IPS-15b (cell line): ENCODE data around the gene VEPH1.

Source experiments
- H3K27me3 ChIP-seq: one replicate; pipeline ENCODE4 v1.6.1; 2013; ENCODE audit warnings: low read length; ENCODE audit not compliant: control insufficient read depth, insufficient read depth
- H3K36me3 ChIP-seq: one replicate; pipeline ENCODE4 v1.6.1; 2013; ENCODE audit warnings: low read length; ENCODE audit not compliant: control insufficient read depth, insufficient read depth
- H3K4me1 ChIP-seq: one replicate; pipeline ENCODE4 v1.6.1; 2013; ENCODE audit warnings: mild to moderate bottlenecking, low read length; ENCODE audit not compliant: control insufficient read depth, insufficient read depth
- H3K4me3 ChIP-seq: one replicate; pipeline ENCODE4 v1.5.1; 2013; ENCODE audit warnings: low read depth, low read length
- H3K9ac ChIP-seq: one replicate; pipeline ENCODE4 v1.6.1; 2013; ENCODE audit warnings: low read depth, mild to moderate bottlenecking, low read length
- H3K9me3 ChIP-seq: one replicate; pipeline ENCODE4 v1.6.1; 2013; ENCODE audit warnings: mild to moderate bottlenecking, low read length; ENCODE audit not compliant: control insufficient read depth, insufficient read depth

The VEPH1 gene

GRCh38 chr3:157494581-157495281 is 8.5 kb downstream of the VEPH1 start:
- Histone ChIP-seq H3K4me3 (no peak overlapping the region), H3K9me3 (no peaks in the 10 kb centered on the region), H3K36me3 (no peaks in the 10 kb centered on the region), H3K27me3 (peaks cover 12% of the 10 kb centered on the region), H3K4me1 (peaks cover 3% of the 10 kb centered on the region), H3K9ac (no peak overlapping the region)

DNA sequence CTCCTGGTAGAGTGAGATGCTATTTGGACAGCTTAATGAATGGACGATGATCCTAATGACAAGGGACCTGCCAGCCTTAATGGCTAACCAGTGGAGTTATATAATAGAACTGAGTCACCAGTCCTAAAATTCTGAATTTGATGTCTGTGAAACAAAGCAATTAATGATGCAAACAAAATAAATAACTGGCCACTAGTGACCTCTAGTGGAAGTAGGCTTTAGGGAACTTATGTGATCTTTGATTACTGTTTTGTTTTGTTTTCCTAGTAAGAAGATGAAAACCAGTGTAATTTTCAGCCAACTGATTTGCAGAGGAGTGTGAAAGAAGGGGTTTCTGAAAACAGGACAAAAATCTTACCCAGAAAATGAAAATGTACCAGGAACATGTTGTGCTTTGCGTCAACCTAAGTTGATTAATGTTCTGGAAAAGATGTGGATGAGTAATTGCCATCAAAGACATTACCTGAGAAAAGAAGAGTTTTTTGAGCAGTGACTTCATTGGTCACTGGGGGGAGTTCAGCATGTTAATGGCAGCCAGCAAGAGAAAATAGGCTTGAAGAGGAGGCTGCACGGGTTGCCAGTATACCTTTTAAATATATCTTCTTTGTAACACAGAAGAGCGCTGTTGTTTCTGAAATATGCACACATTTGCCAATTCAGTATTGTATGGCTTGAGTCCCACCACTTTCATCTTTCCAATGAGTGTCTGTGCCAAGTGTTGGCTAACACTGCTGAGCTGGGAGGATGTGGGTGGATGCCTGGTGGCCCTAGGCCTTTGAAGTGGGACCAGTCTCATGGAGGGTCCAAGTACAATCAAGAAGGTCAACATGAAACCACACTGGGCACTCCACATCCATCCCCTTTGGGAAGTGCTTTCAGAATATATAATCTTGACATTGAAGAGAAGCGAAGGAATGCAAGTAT is 9.3 kb downstream of the VEPH1 start:
- no peaks in the 10 kb centered on the region for H3K36me3 ChIP-seq
- no peak overlapping the region for H3K4me3 ChIP-seq
- H3K27me3 ChIP-seq: peaks cover 12% of the 10 kb centered on the region
- no peak overlapping the region for H3K9ac ChIP-seq
- H3K4me1 ChIP-seq: peaks cover 2% of the 10 kb centered on the region
- H3K9me3 ChIP-seq: no peaks in the 10 kb centered on the region

- H3K4me1 ChIP-seq: no peaks in the 10 kb centered on the region
- no peaks in the 10 kb centered on the region for H3K9me3 ChIP-seq
- H3K36me3 ChIP-seq: no peaks in the 10 kb centered on the region
- H3K9ac ChIP-seq: no peak overlapping the region
- H3K4me3 ChIP-seq: no peak overlapping the region
- H3K27me3 ChIP-seq: no peaks in the 10 kb centered on the region
These were observed 12.1 kb downstream of the VEPH1 start for GRCh38 chr3:157491136-157491535.

DNA sequence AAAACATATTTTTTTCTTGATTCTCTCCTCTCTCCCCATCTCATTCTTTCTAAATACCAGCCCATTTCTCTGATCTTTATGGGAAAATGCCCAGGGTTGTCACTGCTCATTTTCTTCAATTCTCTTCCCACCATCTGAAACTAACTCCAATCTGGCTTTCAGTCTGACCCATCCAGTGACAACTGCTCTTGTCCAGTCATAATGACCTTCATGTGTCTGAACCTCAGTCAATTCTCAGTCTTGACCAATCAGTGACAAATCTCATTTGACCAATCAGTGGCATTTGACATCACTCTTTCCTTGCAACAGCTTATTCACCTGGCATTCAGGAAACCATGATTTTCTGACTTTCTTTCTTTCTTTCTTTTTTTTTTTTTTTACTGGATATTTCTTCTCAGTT is 15.1 kb downstream of the VEPH1 start:
- H3K9me3 ChIP-seq: no peaks in the 10 kb centered on the region
- no peak overlapping the region for H3K4me3 ChIP-seq
- H3K27me3 ChIP-seq: no peaks in the 10 kb centered on the region
- no peak overlapping the region for H3K9ac ChIP-seq
- no peaks in the 10 kb centered on the region for H3K36me3 ChIP-seq
- no peaks in the 10 kb centered on the region for H3K4me1 ChIP-seq

DNA sequence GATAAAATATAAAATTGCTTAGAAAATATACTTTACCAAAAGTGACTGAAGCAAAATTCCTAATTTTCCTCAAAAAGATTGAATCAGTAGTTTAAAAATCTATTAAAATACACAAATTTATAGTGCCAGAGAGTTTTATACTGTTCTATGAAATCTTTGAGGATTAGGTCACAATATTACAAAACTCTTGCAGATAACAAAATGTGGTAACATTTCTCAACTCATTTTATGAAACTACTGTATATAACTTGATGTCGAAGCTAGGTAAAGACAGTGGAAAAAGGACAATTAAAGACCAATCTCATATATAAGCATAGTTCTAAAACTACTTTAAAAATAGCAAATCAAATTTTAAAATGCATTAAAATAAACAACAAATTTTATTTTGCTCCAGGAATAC is 15.9 kb downstream of the VEPH1 start:
- no peak overlapping the region for H3K4me3 ChIP-seq
- H3K4me1 ChIP-seq: no peaks in the 10 kb centered on the region
- no peaks in the 10 kb centered on the region for H3K9me3 ChIP-seq
- H3K27me3 ChIP-seq: no peaks in the 10 kb centered on the region
- H3K9ac ChIP-seq: no peak overlapping the region
- no peaks in the 10 kb centered on the region for H3K36me3 ChIP-seq

DNA sequence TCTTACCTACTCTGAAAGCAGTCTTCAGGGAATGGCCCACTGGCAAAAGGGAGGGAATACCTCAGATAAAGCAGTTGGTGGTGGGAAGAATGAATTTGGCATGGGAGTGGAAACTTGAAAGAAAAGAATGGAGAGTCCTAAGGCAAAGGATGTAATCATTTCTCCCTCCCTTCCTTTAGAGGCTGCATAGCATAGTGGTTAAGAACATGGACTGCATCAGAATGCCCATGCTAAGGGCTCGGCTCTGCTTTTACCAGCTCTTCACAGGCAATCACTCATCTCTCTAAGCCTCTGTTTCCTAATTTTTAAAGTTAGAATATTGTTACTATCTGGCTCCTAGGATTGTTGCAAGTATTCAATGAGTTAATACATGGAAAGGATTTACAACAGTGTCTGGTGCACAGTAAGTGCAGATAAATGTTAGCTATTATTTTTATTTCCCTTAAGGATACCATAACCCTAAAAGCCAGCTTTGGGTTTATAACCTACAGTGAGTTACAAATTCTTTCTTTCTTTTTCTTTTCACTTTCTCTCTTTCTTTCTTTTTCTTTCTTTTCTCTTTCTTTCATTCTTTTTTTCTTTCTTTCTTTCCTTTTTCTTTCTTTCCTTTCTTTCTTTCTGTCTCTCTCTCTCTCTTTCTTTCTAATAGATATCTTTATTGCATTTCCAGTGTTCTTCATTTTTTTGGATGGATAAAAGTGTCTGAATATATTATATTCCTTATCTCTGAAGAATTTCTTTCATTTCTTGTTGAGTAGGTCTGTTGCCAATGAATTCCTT is 23.6 kb downstream of the VEPH1 start:
- Histone ChIP-seq H3K4me3 (no peak overlapping the region), H3K36me3 (no peaks in the 10 kb centered on the region), H3K4me1 (no peaks in the 10 kb centered on the region), H3K9me3 (no peaks in the 10 kb centered on the region), H3K27me3 (no peaks in the 10 kb centered on the region), H3K9ac (no peak overlapping the region)

DNA sequence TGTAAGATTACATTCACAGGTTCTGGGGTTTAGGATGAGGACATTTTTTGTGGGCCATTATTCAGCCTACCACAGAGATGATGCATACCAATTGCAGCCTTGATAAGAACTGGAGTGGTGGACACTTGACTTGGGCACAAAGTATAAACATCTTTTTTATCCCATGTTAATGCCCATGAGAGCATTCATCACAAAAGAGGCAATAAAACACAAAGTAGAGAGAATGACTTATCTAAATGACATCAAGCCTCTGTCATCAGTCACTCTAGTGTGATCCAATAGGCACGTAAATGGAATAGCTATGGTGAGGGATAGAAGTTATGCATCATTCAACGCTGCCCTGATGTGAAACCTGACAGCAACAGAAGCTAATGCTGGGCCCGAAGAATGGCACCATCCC is 25.8 kb downstream of the VEPH1 start:
- no peak overlapping the region for H3K9ac ChIP-seq

GRCh38 chr3:157475921-157476414 is 27.2 kb downstream of the VEPH1 start:
- Histone ChIP-seq H3K9me3 (no peaks in the 10 kb centered on the region), H3K9ac (no peak overlapping the region), H3K4me1 (no peaks in the 10 kb centered on the region), H3K4me3 (no peak overlapping the region), H3K27me3 (no peaks in the 10 kb centered on the region), H3K36me3 (no peaks in the 10 kb centered on the region)

More for the DNA sequence above, 25.8 kb downstream of the VEPH1 start:
- Histone ChIP-seq H3K4me1 (no peaks in the 10 kb centered on the region), H3K27me3 (no peaks in the 10 kb centered on the region), H3K9me3 (no peaks in the 10 kb centered on the region), H3K36me3 (no peaks in the 10 kb centered on the region), H3K4me3 (no peak overlapping the region)

- Histone ChIP-seq H3K9me3 (no peaks in the 10 kb centered on the region), H3K4me1 (no peaks in the 10 kb centered on the region), H3K36me3 (no peaks in the 10 kb centered on the region), H3K27me3 (no peaks in the 10 kb centered on the region), H3K9ac (no peak overlapping the region), H3K4me3 (no peak overlapping the region)
These were observed 30.6 kb downstream of the VEPH1 start for GRCh38 chr3:157472648-157473047.

DNA sequence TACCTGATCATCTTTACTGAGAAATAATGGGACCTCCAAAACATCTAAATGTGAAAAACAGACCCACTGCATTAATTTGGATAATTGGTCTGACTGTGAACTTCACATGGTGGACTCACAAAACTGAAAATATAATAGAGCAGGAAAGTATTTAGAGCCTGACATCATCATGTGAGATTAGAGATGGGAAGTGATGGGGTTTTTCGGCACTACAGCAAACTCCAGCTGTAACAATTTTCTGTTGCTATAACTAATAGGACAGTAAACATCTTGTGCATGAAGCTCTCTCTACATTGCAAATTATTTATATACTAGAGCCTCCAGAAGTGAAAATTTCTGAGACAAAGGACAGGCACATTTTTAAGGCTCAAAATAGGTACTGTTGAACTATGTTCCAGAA is 32.2 kb downstream of the VEPH1 start:
- H3K9me3 ChIP-seq: no peaks in the 10 kb centered on the region
- no peaks in the 10 kb centered on the region for H3K27me3 ChIP-seq
- H3K4me1 ChIP-seq: no peaks in the 10 kb centered on the region
- no peak overlapping the region for H3K9ac ChIP-seq
- H3K36me3 ChIP-seq: no peaks in the 10 kb centered on the region
- H3K4me3 ChIP-seq: no peak overlapping the region

DNA sequence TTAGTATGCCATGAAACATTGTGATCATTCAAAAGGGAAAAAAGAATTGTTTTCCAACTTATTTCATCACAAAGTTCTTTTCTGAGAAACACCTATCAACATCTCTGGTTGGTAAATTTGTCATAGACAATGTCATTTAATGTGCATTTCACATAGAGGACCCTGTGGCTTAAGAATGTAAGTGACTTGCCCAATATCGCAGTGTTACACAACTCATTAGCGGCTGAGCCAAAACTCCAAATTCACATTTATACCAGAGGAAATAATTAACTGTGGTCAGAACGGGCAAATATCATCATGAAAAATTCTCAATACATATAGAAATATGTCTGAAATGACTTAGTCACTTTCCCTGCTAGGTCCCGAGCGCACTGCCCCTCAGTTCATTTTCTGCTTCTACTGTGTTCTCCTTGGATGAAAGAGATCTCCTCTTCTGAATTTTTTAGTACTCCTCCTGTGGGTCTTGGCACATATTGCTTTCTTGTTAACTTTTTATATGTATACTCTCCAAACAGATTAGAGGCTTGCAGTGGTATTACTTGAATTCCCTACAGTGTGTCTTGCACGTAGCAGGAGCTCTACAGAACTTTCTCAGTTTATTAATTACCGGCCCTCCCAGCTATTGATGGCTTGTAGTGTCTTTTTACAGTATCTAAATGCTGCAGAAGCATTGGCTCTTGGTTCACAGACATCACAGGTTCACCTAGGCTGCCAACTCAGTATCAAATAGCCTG is 33.5 kb downstream of the VEPH1 start:
- Histone ChIP-seq H3K4me3 (no peak overlapping the region), H3K9me3 (no peaks in the 10 kb centered on the region), H3K4me1 (no peaks in the 10 kb centered on the region), H3K27me3 (no peaks in the 10 kb centered on the region), H3K9ac (no peak overlapping the region), H3K36me3 (no peaks in the 10 kb centered on the region)
